IMR-90 (cell line): ENCODE data around the gene CLEC9A. TPM values are rescaled to one million over a fixed set of nuclear protein-coding genes. Genes with fewer than 3 reads are reported as not detected.
A peak's percentile ranks its signal among the peaks of the same experiment; 100 is the strongest.

Experiments
- ATAC-seq: fragments of 200-7000 bp; cut with Tn5 transposase; 2 replicates; pipeline ENCODE4 v1.9.1; 2020; ENCODE audit warnings: low read depth, mild to moderate bottlenecking, moderate library complexity
- BruUV-seq: library from RNA; stranded (reverse); fragments of 400-500 nt; replicated peaks from 2 replicates; lab custom pipeline; 2021; lab: Mats Ljungman, UMichigan
- CTCF ChIA-PET: fragments of 300-600 bp; formaldehyde crosslinking; extraction: SDS; loops from one replicate; lab custom pipeline; 2021; ENCODE audit warnings: antibody characterized with exemption; lab: Yijun Ruan, JAX
- POLR2A ChIA-PET: fragments of 300-600 bp; sonication (Branson Sonifier 250); formaldehyde crosslinking; loops from one replicate; lab custom pipeline; 2022; ENCODE audit warnings: antibody characterized with exemption; ENCODE audit not compliant: unreplicated experiment; lab: Charles Lee
- DNase-seq: peaks from one replicate; pipeline ENCODE4 v3.0.0; 2013
- H2AFZ ChIP-seq: replicated peaks from 2 replicates; pipeline ENCODE3; 2013; ENCODE audit warnings: low read length, mild to moderate bottlenecking; ENCODE audit not compliant: poor library complexity
- H2AK5ac ChIP-seq: 2 replicates; pipeline ENCODE4 v1.6.1; 2013; ENCODE audit warnings: low read depth, low read length, inconsistent platforms
- H2AK9ac ChIP-seq: replicated peaks from 2 replicates; pipeline ENCODE3; 2013; ENCODE audit warnings: mild to moderate bottlenecking, low read depth, low read length, moderate library complexity; ENCODE audit not compliant: poor library complexity
- H2BK120ac ChIP-seq: 2 replicates; pipeline ENCODE4 v1.6.1; 2013; ENCODE audit warnings: low read depth, low read length, inconsistent platforms
- H2BK15ac ChIP-seq: 3 replicates; pipeline ENCODE4 v1.6.1; 2013; ENCODE audit warnings: low read depth, low read length, inconsistent platforms
- H2BK20ac ChIP-seq: 2 replicates; pipeline ENCODE4 v1.6.1; 2013; ENCODE audit warnings: low read depth, mild to moderate bottlenecking, inconsistent platforms, low read length, moderate library complexity
- H2BK5ac ChIP-seq: 2 replicates; pipeline ENCODE4 v1.6.1; 2013; ENCODE audit warnings: mild to moderate bottlenecking, low read depth, low read length, inconsistent platforms; ENCODE audit not compliant: poor library complexity, severe bottlenecking
- H3K14ac ChIP-seq: replicated peaks from 2 replicates; pipeline ENCODE4 v1.6.1; 2013; ENCODE audit warnings: low read depth, low read length, inconsistent platforms
- H3K18ac ChIP-seq: 2 replicates; pipeline ENCODE4 v1.6.1; 2013; ENCODE audit warnings: low read depth, low read length, control low read depth
- H3K23ac ChIP-seq: 2 replicates; pipeline ENCODE4 v1.6.1; 2013; ENCODE audit warnings: low read depth, low read length, inconsistent platforms
- H3K27ac ChIP-seq: 2 replicates; pipeline ENCODE4 v1.5.1; 2013; ENCODE audit warnings: mild to moderate bottlenecking, control low read depth, low read length; ENCODE audit not compliant: insufficient read depth
- H3K27me3 ChIP-seq: 2 replicates; pipeline ENCODE4 v1.6.1; 2013; ENCODE audit warnings: low read length; ENCODE audit not compliant: control insufficient read depth, insufficient read depth
- H3K36me3 ChIP-seq: 2 replicates; pipeline ENCODE4 v1.6.1; 2013; ENCODE audit warnings: low read length, mixed read lengths; ENCODE audit not compliant: control insufficient read depth, insufficient read depth
- H3K4ac ChIP-seq: 2 replicates; pipeline ENCODE4 v1.6.1; 2013; ENCODE audit warnings: low read depth, low read length, inconsistent platforms
- H3K4me1 ChIP-seq: 2 replicates; pipeline ENCODE4 v1.6.1; 2013; ENCODE audit warnings: low read length, mixed read lengths; ENCODE audit not compliant: control insufficient read depth, insufficient read depth
- H3K4me2 ChIP-seq: 2 replicates; pipeline ENCODE4 v1.6.1; 2013; ENCODE audit warnings: low read depth, mild to moderate bottlenecking, control low read depth, low read length, moderate library complexity
- H3K4me3 ChIP-seq: 2 replicates; pipeline ENCODE4 v1.5.1; 2013; ENCODE audit warnings: low read depth, mild to moderate bottlenecking, control low read depth, low read length, moderate library complexity; ENCODE audit not compliant: insufficient read depth
- H3K56ac ChIP-seq: 2 replicates; pipeline ENCODE4 v1.6.1; 2013; ENCODE audit warnings: low read length, inconsistent platforms; ENCODE audit not compliant: insufficient read depth; ENCODE audit errors: extremely low read depth
- H3K79me1 ChIP-seq, 2 experiments: 2 replicates each; pipeline ENCODE4 v1.6.1; 2013; ENCODE audit warnings: low read length in 2 of 2, inconsistent platforms in 1 of 2, low read depth in 1 of 2
- H3K9ac ChIP-seq: 2 replicates; pipeline ENCODE4 v1.6.1; 2013; ENCODE audit warnings: low read depth, low read length, control low read depth
- H3K9me1 ChIP-seq: 2 replicates; pipeline ENCODE4 v1.6.1; 2013; ENCODE audit warnings: low read length, inconsistent platforms; ENCODE audit not compliant: insufficient read depth
- H3K9me3 ChIP-seq: 2 replicates; pipeline ENCODE4 v1.6.1; 2013; ENCODE audit warnings: low read length; ENCODE audit not compliant: control insufficient read depth, insufficient read depth
- H4K20me1 ChIP-seq: 2 replicates; pipeline ENCODE4 v1.6.1; 2013; ENCODE audit warnings: low read length, inconsistent platforms; ENCODE audit not compliant: insufficient read depth
- H4K5ac ChIP-seq: 2 replicates; pipeline ENCODE4 v1.6.1; 2013; ENCODE audit warnings: mild to moderate bottlenecking, low read depth, low read length, control low read depth
- H4K8ac ChIP-seq, 2 experiments: 2 replicates each; pipeline ENCODE4 v1.6.1; 2013; ENCODE audit warnings: low read depth in 2 of 2, low read length in 2 of 2, control low read depth in 1 of 2, inconsistent platforms in 1 of 2
- H4K91ac ChIP-seq: 2 replicates; pipeline ENCODE4 v1.6.1; 2013; ENCODE audit warnings: low read depth, low read length, inconsistent platforms; ENCODE audit not compliant: insufficient read depth
- BHLHE40 ChIP-seq: fragments of 150-350 bp; IDR thresholded peaks from 2 replicates; pipeline ENCODE4 v1.6.1; 2016; ENCODE audit warnings: mild to moderate bottlenecking, low read depth, low read length
- CEBPB ChIP-seq: IDR thresholded peaks from 2 replicates; pipeline ENCODE4 v1.6.1; 2012; ENCODE audit warnings: low read depth, low read length, improper control_type of control experiment
- CHD1 ChIP-seq: IDR thresholded peaks from 2 replicates; pipeline ENCODE4 v1.6.1; 2012; ENCODE audit warnings: low read depth, low read length, improper control_type of control experiment
- CTCF ChIP-seq: conservative IDR thresholded peaks from 2 replicates; pipeline ENCODE4 v1.5.1; 2012; ENCODE audit warnings: mild to moderate bottlenecking, low read depth, low read length, improper control_type of control experiment
- ELK1 ChIP-seq: fragments of 150-350 bp; IDR thresholded peaks from 2 replicates; pipeline ENCODE4 v1.6.1; 2016; ENCODE audit warnings: low read depth, mild to moderate bottlenecking, low read length, moderate library complexity, borderline replicate concordance
- FOS ChIP-seq: fragments of 150-350 bp; IDR thresholded peaks from 2 replicates; pipeline ENCODE4 v1.6.1; 2016; ENCODE audit warnings: low read depth, low read length
- MAFK ChIP-seq: IDR thresholded peaks from 2 replicates; pipeline ENCODE4 v1.6.1; 2012; ENCODE audit warnings: low read depth, low read length, improper control_type of control experiment
- MAZ ChIP-seq: IDR thresholded peaks from 2 replicates; pipeline ENCODE4 v1.6.1; 2012; ENCODE audit warnings: low read depth, mild to moderate bottlenecking, low read length, improper control_type of control experiment, moderate library complexity, borderline replicate concordance
- MXI1 ChIP-seq: IDR thresholded peaks from 2 replicates; pipeline ENCODE4 v1.6.1; 2012; ENCODE audit warnings: low read depth, mild to moderate bottlenecking, low read length, moderate library complexity, borderline replicate concordance
- NFE2L2 ChIP-seq: fragments of 150-350 bp; IDR thresholded peaks from 2 replicates; pipeline ENCODE4 v1.6.1; 2016; ENCODE audit warnings: low read depth, mild to moderate bottlenecking, low read length
- POLR2A ChIP-seq: IDR thresholded peaks from 2 replicates; pipeline ENCODE4 v1.6.1; 2012; ENCODE audit warnings: mild to moderate bottlenecking, low read depth, low read length
- RAD21 ChIP-seq: IDR thresholded peaks from 2 replicates; pipeline ENCODE4 v1.6.1; 2012; ENCODE audit warnings: low read length, improper control_type of control experiment
- RCOR1 ChIP-seq: IDR thresholded peaks from 2 replicates; pipeline ENCODE4 v1.6.1; 2012; ENCODE audit warnings: mild to moderate bottlenecking, low read length, improper control_type of control experiment; ENCODE audit not compliant: insufficient replicate concordance
- RFX5 ChIP-seq: IDR thresholded peaks from 2 replicates; pipeline ENCODE4 v1.8.0; 2012; ENCODE audit warnings: low read depth, mild to moderate bottlenecking, low read length, moderate library complexity
- SMC3 ChIP-seq: fragments of 150-350 bp; IDR thresholded peaks from 2 replicates; pipeline ENCODE4 v1.6.1; 2016; ENCODE audit warnings: low read depth, mild to moderate bottlenecking, antibody characterized with exemption, low read length, moderate library complexity
- USF2 ChIP-seq: fragments of 150-350 bp; IDR thresholded peaks from 2 replicates; pipeline ENCODE4 v1.6.1; 2017; ENCODE audit warnings: mild to moderate bottlenecking, antibody characterized with exemption, low read length, low read depth
- WGBS, 2 experiments: methylation state at CpG; one replicate each; pipeline versions ENCODE4 v1.1.5 to v1.1.7; 2013; ENCODE audit warnings: missing lambda C conversion rate in 2 of 2; ENCODE audit not compliant: insufficient read length in 1 of 2; ENCODE audit errors: extremely low coverage in 2 of 2; 5-methylcytosine and 5-hydroxymethylcytosine counted together
- dilution Hi-C: fragments of 300-500 bp; cut with HindIII; formaldehyde crosslinking; loops from one replicate; pipeline ENCODE4 v1.14.3; 2018; ENCODE audit warnings: low sequenced_read_pairs; ENCODE audit not compliant: unreplicated experiment
- in situ Hi-C: fragments of 300-500 bp; cut with MboI; formaldehyde crosslinking; loops from 3 replicates; pipeline ENCODE4 v1.14.3; 2019; ENCODE audit warnings: low sequenced_read_pairs, inconsistent platforms, mixed read lengths
- intact Hi-C: fragments of 100-400 bp; cut with micrococcal nuclease; formaldehyde crosslinking; loops from 2 replicates; pipeline ENCODE4 v1.10.0; 2022
- polyA plus RNA-seq, 3 experiments: library from polyadenylated mRNA; depleted of rRNA; stranded (reverse); fragments of >200 nt; gene quantifications; 2 replicates each; pipeline ENCODE4 v1.2.3, GENCODE V29; 2012; ENCODE audit warnings: low replicate concordance in 1 of 3
- total RNA-seq: library from RNA; depleted of rRNA; stranded (reverse); fragments of >200 nt; gene quantifications from 2 replicates; pipeline ENCODE4 v1.2.3, GENCODE V29; 2012

Gene CLEC9A
- total and polyA plus RNA-seq, 2 of the 4 experiments (the other 2 are of a cell fraction) = not detected

- no peaks in the 10 kb centered on the region for H3K36me3 ChIP-seq
- no peak overlapping the region for H3K4me2 ChIP-seq
- no peak overlapping the region for H4K91ac ChIP-seq
- no peak overlapping the region for H4K5ac ChIP-seq
- intact Hi-C loops (no loop called here), dilution Hi-C loops (no loop called here), in situ Hi-C loops (no loop called here)
- H2BK20ac ChIP-seq = no peak overlapping the region
- H2BK15ac ChIP-seq = no peak overlapping the region
- no peak overlapping the region for H3K23ac ChIP-seq
- H3K14ac ChIP-seq = no peak overlapping the region
- H2AK9ac ChIP-seq = no peak overlapping the region
- no peak for ATAC-seq
- H3K4me1 ChIP-seq = peaks cover 4% of the 10 kb centered on the region
- no peak overlapping the region for H2AK5ac ChIP-seq
- no peak for DNase-seq
- no TSS peak for BruUV-seq
- POLR2A ChIA-PET = no interaction called here
- no peak overlapping the region for H2AFZ ChIP-seq
- no peaks in the 10 kb centered on the region for H3K79me1 ChIP-seq
- no peaks in the 10 kb centered on the region for H4K20me1 ChIP-seq
- CTCF ChIA-PET = interaction anchor here (0.6 to 1.4 kb wide), 2 partner anchors 14 to 21 kb away, joined by 4 to 6 read pairs; no protein-coding TSS in a partner anchor
- H3K4me3 ChIP-seq = no peak overlapping the region
- 0 out of 2 replicates have a peak, but pooled peaks cover 3% of the 10 kb centered on the region for H3K9me1 ChIP-seq
- no peak overlapping the region for H3K27ac ChIP-seq
- H3K27me3 ChIP-seq = no peaks in the 10 kb centered on the region
- WGBS, 2 experiments = no CpG with 5 or more reads among the region's 3 CpGs
- H3K56ac ChIP-seq = no peak overlapping the region
- H2BK120ac ChIP-seq = peak overlapping the region; percentile 2; the same call in 1 of the 2 replicates
- H2BK5ac ChIP-seq = no peak overlapping the region
- H3K9me3 ChIP-seq = no peaks in the 10 kb centered on the region
- H3K18ac ChIP-seq = no peak overlapping the region
- H3K9ac ChIP-seq = no peak overlapping the region
- no peak overlapping the region for H3K4ac ChIP-seq
- H4K8ac ChIP-seq = no peak overlapping the region
- TF ChIP-seq RCOR1 = no peak
- no peak for TF ChIP-seq ELK1
- no peak for TF ChIP-seq MAFK
- no peak for TF ChIP-seq CEBPB
- TF ChIP-seq CHD1 = no peak
- TF ChIP-seq CTCF = no peak
- no peak for TF ChIP-seq MXI1
- no peak for TF ChIP-seq SMC3
- no peak for TF ChIP-seq RFX5
- TF ChIP-seq BHLHE40 = no peak
- TF ChIP-seq USF2 = no peak
- no peak for TF ChIP-seq MAZ
- no peak for TF ChIP-seq POLR2A
- no peak for TF ChIP-seq FOS
- no peak for TF ChIP-seq NFE2L2
- no peak for TF ChIP-seq RAD21
Measured at GRCh38 chr12:10069976-10070375, 39.5 kb downstream of the CLEC9A start.
